Activated effector memory CD4-positive, alpha-beta T cell treated with anti-CD3 and anti-CD28 coated beads, Interleukin-2, amount 50 U/mL, for 16 hours (primary cell): ENCODE data around the gene DLG5.
"Not testable (repeated sequence)": the region's sequence is repeated elsewhere in the genome, so short reads cannot be mapped to it uniquely, and the experiment has no call there.

Source experiments
- DNase-seq: peaks from one replicate; pipeline ENCODE4 v3.0.0-alpha.2; 2020

Gene DLG5

GRCh38 chr10:77789861-77790260, 136.7 kb downstream of the DLG5 start:
- no peak for DNase-seq

DNA sequence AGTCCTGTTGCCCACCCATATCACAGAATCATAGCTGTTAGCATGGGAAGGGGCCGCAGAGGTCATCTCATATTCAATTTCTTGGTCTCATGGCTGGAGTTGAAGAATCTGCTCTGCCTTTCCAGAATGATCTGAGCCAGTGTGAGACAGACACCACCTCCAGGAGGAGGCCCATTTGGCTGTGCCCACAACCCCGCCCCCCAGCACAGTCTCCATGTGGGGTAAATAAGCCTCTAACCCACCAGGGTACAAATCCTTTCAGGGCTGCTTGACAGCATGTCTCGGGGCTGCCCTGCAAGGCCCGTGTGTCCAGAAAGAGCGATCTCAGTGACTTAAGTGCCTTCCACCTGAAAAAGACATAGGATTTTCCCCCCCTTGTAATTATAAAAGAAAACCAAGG, 137.5 kb downstream of the DLG5 start:
- DNase-seq, result no peak

GRCh38 chr10:77788496-77789010, 138.0 kb downstream of the DLG5 start:
- DNase-seq, result no peak

DNA sequence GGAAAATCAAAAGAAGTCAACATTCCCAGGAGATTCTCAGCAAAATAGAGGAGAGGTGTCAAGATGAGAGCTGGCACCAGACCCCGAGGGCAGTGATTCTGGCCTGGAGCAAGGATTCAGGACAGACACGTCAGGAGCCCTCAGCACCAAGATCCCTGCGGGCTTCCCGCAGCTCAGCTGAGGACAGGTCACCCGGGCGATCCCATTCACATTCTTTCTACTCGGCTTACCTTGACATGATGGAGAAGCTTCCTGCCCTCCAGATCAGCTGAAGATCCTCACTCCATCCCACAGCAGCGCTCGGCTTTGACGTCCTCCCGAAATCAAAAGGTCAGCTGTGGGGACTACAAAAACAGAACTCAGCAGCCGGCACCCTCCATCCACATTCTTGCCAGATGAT, 139.1 kb downstream of the DLG5 start:
- no peak for DNase-seq

GRCh38 chr10:77784856-77785255, 141.7 kb downstream of the DLG5 start:
- no peak for DNase-seq

DNA sequence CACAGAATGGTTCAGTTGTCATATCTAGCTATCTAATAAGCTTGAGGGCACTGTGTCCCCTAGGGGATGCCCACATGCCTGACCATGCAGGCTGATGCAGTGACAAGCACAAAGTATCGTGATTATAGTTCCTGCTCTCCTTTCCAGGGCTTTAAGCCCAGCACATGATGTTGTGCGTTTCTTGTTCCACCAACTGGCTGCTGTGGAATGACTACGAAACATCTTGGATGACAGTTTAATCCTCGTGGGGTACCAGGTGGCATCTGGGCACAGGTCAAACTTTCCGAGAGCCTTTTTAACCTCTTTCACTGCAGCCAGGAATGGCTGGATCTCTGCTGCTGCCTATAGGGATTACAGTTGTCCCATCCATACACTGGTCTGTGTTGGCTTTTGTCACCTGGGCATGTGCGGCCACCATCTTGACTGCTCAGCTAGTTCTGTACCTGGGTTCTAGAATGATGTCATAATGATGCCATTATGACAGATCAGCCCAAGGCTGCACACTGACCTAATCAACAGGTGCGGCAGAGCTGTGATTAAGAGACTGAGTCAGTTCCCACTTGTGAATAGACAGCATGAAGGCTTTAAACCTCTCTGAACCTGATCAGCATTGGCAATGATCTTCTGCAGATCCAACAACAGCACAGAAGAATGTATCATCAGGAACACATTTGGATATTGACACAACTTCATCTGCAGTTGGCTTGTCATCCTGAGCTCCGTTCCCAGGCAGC, 144.1 kb downstream of the DLG5 start:
- DNase-seq, result no peak

DNA sequence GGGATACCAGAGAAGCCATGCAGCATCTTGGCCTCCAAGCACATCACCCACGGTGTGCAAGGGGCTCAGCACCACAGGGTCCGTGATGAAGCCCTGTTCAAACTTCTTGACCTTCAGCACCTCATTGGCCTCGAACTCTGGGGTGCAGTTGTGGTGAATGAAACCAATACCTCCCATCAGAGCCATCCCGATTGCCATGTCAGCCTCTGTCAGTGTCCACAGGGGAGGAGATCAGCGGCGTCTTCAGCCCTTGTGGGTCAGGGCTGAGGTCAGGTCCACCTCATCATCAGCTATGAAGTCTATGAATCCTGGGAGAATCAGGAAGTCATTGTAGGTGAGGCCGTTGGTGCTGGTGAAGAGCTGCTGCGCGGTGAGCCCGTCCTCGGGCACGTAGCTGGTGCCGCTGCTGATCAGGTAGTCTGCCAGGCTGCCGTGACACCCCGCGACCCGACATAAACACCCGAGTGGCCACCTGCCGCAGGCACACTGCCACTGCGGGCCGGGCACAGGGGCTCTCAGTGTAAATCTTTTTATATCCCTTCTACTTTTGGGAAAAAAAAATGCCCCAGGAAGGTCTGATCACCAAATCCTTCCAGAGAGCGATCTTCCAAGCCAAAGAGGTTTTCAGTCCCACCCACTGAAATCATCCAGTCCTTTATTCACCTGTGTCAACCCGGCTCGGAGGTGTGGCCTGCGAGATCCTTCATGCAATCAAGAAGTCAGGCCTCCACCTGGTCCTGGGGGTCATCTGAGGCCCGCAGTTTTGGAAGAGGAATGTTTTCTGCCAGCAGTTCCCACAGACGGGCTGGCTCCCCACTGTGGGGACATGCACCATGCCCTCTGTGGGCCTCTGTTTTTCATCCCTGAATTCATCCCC, 144.9 kb downstream of the DLG5 start:
- no peak for DNase-seq

DNA sequence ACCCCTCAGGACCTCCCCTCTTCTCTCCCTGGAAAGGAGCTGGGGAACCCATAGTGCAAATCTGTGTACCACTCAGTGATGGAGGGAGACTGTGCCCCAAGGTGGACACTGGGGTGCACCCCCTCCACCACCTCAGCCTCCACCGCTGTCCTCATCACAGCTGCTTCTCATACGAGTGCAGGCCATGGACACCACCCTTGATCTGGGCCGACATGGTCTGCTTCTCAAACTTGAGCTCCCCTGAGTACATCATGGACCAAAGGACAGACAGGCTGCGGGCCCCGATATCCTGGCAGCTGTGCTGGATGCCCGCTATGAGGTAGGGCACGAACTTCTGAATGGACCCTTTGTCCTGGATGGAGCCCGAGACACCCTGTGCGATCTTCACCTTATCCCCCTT, 146.4 kb downstream of the DLG5 start:
- DNase-seq, result no peak

- DNase-seq, result no peak
Measured at GRCh38 chr10:77776487-77776886, 150.1 kb downstream of the DLG5 start.

- no peak for DNase-seq
Measured at GRCh38 chr10:77774940-77775391, 151.6 kb downstream of the DLG5 start.

GRCh38 chr10:77773631-77774426, 152.7 kb downstream of the DLG5 start:
- DNase-seq, result no peak

GRCh38 chr10:77772852-77773600, 153.5 kb downstream of the DLG5 start:
- not testable (repeated sequence) for DNase-seq

DNA sequence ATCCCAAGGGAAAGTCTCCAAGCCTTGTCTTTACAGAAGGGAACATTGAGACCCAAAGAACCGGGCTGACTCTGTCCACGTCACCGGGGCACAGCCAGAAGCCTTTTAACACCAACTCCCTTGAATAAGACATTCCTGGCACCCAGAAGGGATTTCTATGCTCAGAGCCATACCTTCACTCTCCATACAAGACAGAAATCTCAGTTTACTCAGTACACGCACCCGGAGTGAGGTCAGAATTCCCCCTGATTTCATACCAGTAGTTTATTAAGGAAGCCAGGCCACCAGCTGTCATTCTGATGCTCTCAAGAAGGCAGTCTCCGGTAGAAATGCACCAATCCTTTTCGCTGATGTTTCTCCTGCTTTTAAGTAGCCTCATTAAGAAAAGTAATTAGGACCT, 154.7 kb downstream of the DLG5 start:
- no peak for DNase-seq

- no peak for DNase-seq
Measured at GRCh38 chr10:77771450-77771849, 155.1 kb downstream of the DLG5 start.

DNA sequence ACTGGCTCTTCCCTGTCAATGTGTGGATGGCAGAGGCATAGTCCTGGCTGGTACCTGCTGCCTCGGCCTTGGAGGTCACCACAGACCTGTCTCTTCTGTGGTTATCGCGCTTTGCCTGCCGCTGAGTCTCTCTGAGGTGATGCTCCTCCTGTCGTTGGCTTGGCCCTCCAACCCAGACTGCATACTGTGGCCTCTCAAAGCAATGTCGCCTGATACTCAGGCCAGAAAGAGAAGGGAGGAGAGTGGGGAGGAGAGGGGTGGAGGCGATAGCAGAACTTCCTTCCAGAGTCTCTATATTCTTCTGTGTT, 155.7 kb downstream of the DLG5 start:
- DNase-seq, result no peak

GRCh38 chr10:77770081-77770867, 156.3 kb downstream of the DLG5 start:
- DNase-seq, result no peak

DNA sequence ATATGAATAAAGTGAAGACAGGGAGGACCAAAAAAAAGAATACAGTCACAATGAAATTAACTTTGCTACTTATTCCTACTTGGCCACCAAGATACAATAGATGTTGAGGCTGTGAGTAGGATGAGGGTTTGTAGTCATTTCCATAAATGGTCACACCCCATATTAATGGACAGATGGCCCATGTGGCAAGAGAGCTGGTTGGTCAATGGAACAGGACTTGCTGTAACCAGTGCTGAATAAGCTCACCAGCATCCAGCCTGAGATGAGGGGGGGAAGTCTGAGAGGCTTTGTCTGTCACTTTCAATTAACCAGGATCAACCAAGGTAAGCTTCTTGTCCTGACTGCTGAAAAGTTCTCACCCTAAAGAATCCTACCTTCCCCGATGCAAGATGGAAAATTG, 158.5 kb downstream of the DLG5 start:
- no peak for DNase-seq

DNA sequence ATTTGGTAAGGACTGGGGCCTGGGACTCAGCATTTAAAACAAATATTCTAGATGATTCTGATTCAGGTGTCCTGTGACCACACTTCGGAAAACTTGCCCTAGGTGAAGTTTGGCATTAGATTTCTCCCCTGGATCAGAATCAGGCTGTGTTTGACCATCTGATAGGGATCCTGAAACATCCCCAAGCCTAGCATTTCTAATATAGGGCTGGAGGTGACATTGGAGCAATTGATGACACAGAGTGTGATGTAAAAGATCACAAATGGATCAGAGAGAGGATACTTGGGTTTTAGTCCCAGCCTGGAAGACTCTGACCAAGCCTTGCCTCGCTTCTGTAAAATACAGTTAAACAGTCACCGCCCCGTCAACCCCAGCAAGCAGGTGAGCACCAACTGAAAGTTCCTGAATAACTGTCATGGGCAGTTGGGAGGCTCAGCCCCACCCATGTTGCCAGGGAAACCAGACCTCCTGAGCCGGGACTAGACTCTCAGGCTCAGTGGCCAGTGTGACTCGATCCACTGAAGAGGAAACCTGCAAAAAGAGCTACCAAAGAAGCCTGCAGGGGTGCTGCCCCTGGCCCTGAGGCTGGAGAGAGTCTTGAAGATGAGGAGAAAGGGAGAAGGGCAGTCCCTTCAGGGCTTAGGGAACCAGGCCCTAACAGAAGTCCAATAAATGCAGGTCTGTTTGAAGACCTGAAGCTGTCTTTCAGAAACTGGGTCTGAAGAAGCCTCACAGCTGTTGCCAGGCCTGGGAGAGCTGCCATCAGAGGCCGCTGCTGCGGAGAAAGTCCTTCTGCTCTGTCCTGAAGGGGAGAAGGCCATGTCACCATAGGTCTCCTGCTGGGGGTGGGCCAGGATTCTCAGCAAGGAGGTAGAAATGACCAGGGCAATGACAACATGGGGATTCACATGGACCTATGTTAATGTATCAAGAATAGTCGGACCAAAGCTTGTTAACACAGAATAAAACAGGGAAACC, 162.8 kb downstream of the DLG5 start:
- no peak for DNase-seq

GRCh38 chr10:77758406-77758805, 168.1 kb downstream of the DLG5 start:
- not testable (repeated sequence) for DNase-seq
